Ovary (tissue), 9 donors: ENCODE results near the gene INF2. TPM values are rescaled to one million over a fixed set of nuclear protein-coding genes. Genes with fewer than 3 reads are reported as not detected.

ENCODE experiments used
- DNase-seq, 5 donors: peaks; one replicate each; pipeline ENCODE4 v3.0.0-alpha.2; 2019 to 2020
- H3K27ac ChIP-seq, 2 donors: fragments of 200-600 bp; one replicate each; pipeline versions ENCODE4 v1.5.1 to v1.8.0; 2019 to 2022
- H3K27me3 ChIP-seq: fragments of 200-600 bp; one replicate; pipeline ENCODE4 v1.8.0; 2022
- H3K36me3 ChIP-seq: fragments of 200-600 bp; sonication (generic); one replicate; pipeline ENCODE4 v1.5.1; 2019
- H3K4me1 ChIP-seq: one replicate; pipeline ENCODE4 v1.8.1; 2013; ENCODE audit warnings: mild to moderate bottlenecking, moderate library complexity; ENCODE audit not compliant: insufficient read depth
- H3K4me3 ChIP-seq: fragments of 200-600 bp; sonication (generic); one replicate; pipeline ENCODE4 v1.5.1; 2017
- H3K9me3 ChIP-seq, 2 donors: fragments of 200-600 bp in 1 of 2; sonication (generic) in 1 of 2; one replicate each; pipeline versions ENCODE4 v1.5.1 to v1.8.1; 2013 to 2019; ENCODE audit warnings: mild to moderate bottlenecking in 1 of 2, moderate library complexity in 1 of 2
- CTCF ChIP-seq, 3 donors: fragments of 450-650 bp in 2 of 3; fragments of 200-600 bp in 1 of 3; IDR thresholded peaks; one replicate each; pipeline versions ENCODE4 v1.5.1 to v1.8.0; 2016 to 2022; ENCODE audit warnings: antibody characterized with exemption in 3 of 3, mild to moderate bottlenecking in 1 of 3
- EP300 ChIP-seq: sonication (generic); formaldehyde crosslinking; IDR thresholded peaks from one replicate; pipeline ENCODE4 v1.6.1; 2017; ENCODE audit warnings: antibody characterized with exemption
- POLR2A ChIP-seq: fragments of 450-650 bp; IDR thresholded peaks from one replicate; pipeline ENCODE4 v1.6.1; 2017; ENCODE audit warnings: antibody characterized with exemption, mild to moderate bottlenecking, moderate library complexity
- WGBS, 3 donors: extraction: QIAGEN DNeasy Blood & Tissue Kit in 1 of 3; methylation state at CpG; one replicate each; pipeline versions ENCODE4 v1.1.5 to v1.1.7; 2013 to 2017; 5-methylcytosine and 5-hydroxymethylcytosine counted together
- intact Hi-C, 4 donors: fragments of 100-400 bp; cut with DNase I; formaldehyde crosslinking; loops; one replicate each; pipeline versions ENCODE4 v1.11.0 to v1.15.1; 2022 to 2023
- polyA plus RNA-seq, 2 donors: library from polyadenylated mRNA; stranded (reverse); fragments of 200-250 nt in 1 of 2; fragments of 350-450 nt in 1 of 2; fragmentation: Illumina TruSeq in 1 of 2; extraction: RNeasy Lipid Tissue Mini Kit (QIAGEN cat#74804) in 1 of 2; gene quantifications; one replicate each; pipeline ENCODE4 v1.2.3, GENCODE V29; 2013 to 2014
- total RNA-seq, 7 donors: library from RNA; depleted of rRNA in 2 of 7; stranded (reverse); fragments of >200 nt in 2 of 7; fragmentation: NEBNext Ultra II Directional in 3 of 7; extraction: Animal tissue kit (Norgen Biotek cat#: 25700) in 3 of 7; gene quantifications; one replicate each; pipeline versions ENCODE4 v1.1.0 to v1.2.4, GENCODE V29; 2016 to 2023
- donor health status: DM: no; HTN: no; CAD: no; lungs with moderate emphysema.
- donor health status: DM: no; HTN: no; CAD: no.
- donor health status: Bipolar disorder and iron deficiency.
- donor health status: DM: yes; HTN: yes; CAD: no.
- donor health status: DM: no; HTN: no; CAD: no.
- donor health status: DM: yes; HTN: yes; CAD: no.

The INF2 gene
- total and polyA plus RNA-seq, 9 donors: 6.3 to 40.7 (median 18.4) TPM

- no peak overlapping the region for H3K27ac ChIP-seq
- no peaks in the 10 kb centered on the region for H3K27me3 ChIP-seq
- WGBS, 3 donors: 95 to 97% (median 96%) methylated on average over 2 of the region's 2 CpGs
- H3K9me3 ChIP-seq: no peaks in the 10 kb centered on the region
- H3K4me1 ChIP-seq: peaks cover 28% of the 10 kb centered on the region
- TF ChIP-seq CTCF (IDR thresholded peaks at IDR 0.05) (no peak), EP300 (no peak), POLR2A (no peak)
- H3K36me3 ChIP-seq: no peaks in the 10 kb centered on the region
- no peak overlapping the region for H3K4me3 ChIP-seq
- intact Hi-C loops: no loop called here
- no peak for DNase-seq
Observed at GRCh38 chr14:104685998-104686610, 3.3 kb upstream of the INF2 start.

- intact Hi-C loops: no loop called here
- H3K4me1 ChIP-seq: peaks cover 23% of the 10 kb centered on the region
- H3K4me3 ChIP-seq: no peak overlapping the region
- TF ChIP-seq EP300 (no peak), POLR2A (no peak), CTCF (IDR thresholded peaks at IDR 0.05) (no peak)
- H3K27ac ChIP-seq: no peak overlapping the region
- DNase-seq: peak in 4 of 5 donors; percentile 8 to 21 (median 18)
- H3K9me3 ChIP-seq: no peaks in the 10 kb centered on the region
- no peaks in the 10 kb centered on the region for H3K27me3 ChIP-seq
- no peaks in the 10 kb centered on the region for H3K36me3 ChIP-seq
- 79 to 86% (median 82%) methylated on average over 20 of the region's 20 CpGs for WGBS, 3 donors
Observed at GRCh38 chr14:104686624-104687517, 2.5 kb upstream of the INF2 start.

- no peak overlapping the region for H3K4me3 ChIP-seq
- peak overlapping the region in 1 of 2 donors; percentile 59 for H3K27ac ChIP-seq
- no peaks in the 10 kb centered on the region for H3K9me3 ChIP-seq
- H3K4me1 ChIP-seq: peaks cover 20% of the 10 kb centered on the region
- H3K36me3 ChIP-seq: no peaks in the 10 kb centered on the region
- TF ChIP-seq POLR2A (no peak), CTCF (IDR thresholded peaks at IDR 0.05) (no peak), EP300 (no peak)
- intact Hi-C loops: no loop called here
- no peaks in the 10 kb centered on the region for H3K27me3 ChIP-seq
- peak; percentile 67 to 84 (median 79) for DNase-seq
- 30 to 33% (median 32%) methylated on average over 31 of the region's 31 CpGs for WGBS, 3 donors
Observed at GRCh38 chr14:104687601-104688504, 1.6 kb upstream of the INF2 start.

GRCh38 chr14:104688505-104689108 lies 811 bp upstream of the INF2 start:
- H3K9me3 ChIP-seq: no peaks in the 10 kb centered on the region
- H3K4me1 ChIP-seq: peaks cover 20% of the 10 kb centered on the region
- no peaks in the 10 kb centered on the region for H3K27me3 ChIP-seq
- H3K36me3 ChIP-seq: no peaks in the 10 kb centered on the region
- TF ChIP-seq EP300 (no peak), POLR2A (no peak), CTCF (IDR thresholded peaks at IDR 0.05) (no peak)
- H3K4me3 ChIP-seq: peak overlapping the region; percentile 57
- peak overlapping the region in 1 of 2 donors; percentile 59 for H3K27ac ChIP-seq
- intact Hi-C loops: no loop called here
- DNase-seq: peak; percentile 38 to 68 (median 61)
- 23 to 27% (median 25%) methylated on average over 14 to 24 of the region's 24 CpGs for WGBS, 3 donors
